KOPT-K1 (cell line): ENCODE measurements around the gene C10orf90.

Experiments
- H3K27ac ChIP-seq: fragments of 200-600 bp; sonication (generic); 2 replicates; pipeline ENCODE4 v1.5.1; 2016; ENCODE audit warnings: antibody characterized with exemption, mild to moderate bottlenecking, low read depth, low read length; ENCODE audit not compliant: poor library complexity, severe bottlenecking
- H3K36me3 ChIP-seq: fragments of 200-600 bp; sonication (generic); 2 replicates; pipeline ENCODE4 v1.5.1; 2017; ENCODE audit warnings: antibody characterized with exemption, mild to moderate bottlenecking, low read length, moderate library complexity; ENCODE audit not compliant: insufficient read depth
- H3K9me3 ChIP-seq: fragments of 200-600 bp; sonication (generic); 2 replicates; pipeline ENCODE4 v1.5.1; 2017; ENCODE audit warnings: antibody characterized with exemption, low read length, mild to moderate bottlenecking; ENCODE audit not compliant: insufficient read depth, poor library complexity, severe bottlenecking

The C10orf90 gene

GRCh38 chr10:126475074-126475691, 195.3 kb downstream of the C10orf90 start:
- H3K36me3 ChIP-seq = no peaks in the 10 kb centered on the region
- no peaks in the 10 kb centered on the region for H3K9me3 ChIP-seq
- no peak overlapping the region for H3K27ac ChIP-seq

- Histone ChIP-seq H3K36me3 (no peaks in the 10 kb centered on the region), H3K9me3 (no peaks in the 10 kb centered on the region), H3K27ac (no peak overlapping the region)
Measured at GRCh38 chr10:126474031-126474430, 196.5 kb downstream of the C10orf90 start.

- Histone ChIP-seq H3K27ac (no peak overlapping the region), H3K9me3 (no peaks in the 10 kb centered on the region), H3K36me3 (no peaks in the 10 kb centered on the region)
Measured at GRCh38 chr10:126470991-126471390, 199.5 kb downstream of the C10orf90 start.

- no peaks in the 10 kb centered on the region for H3K9me3 ChIP-seq
- H3K27ac ChIP-seq = no peak overlapping the region
- H3K36me3 ChIP-seq = no peaks in the 10 kb centered on the region
Measured at GRCh38 chr10:126469692-126470091, 200.8 kb downstream of the C10orf90 start.

GRCh38 chr10:126468876-126469643, 201.4 kb downstream of the C10orf90 start:
- H3K36me3 ChIP-seq = no peaks in the 10 kb centered on the region
- H3K27ac ChIP-seq = no peak overlapping the region
- no peaks in the 10 kb centered on the region for H3K9me3 ChIP-seq

- Histone ChIP-seq H3K9me3 (no peaks in the 10 kb centered on the region), H3K27ac (no peak overlapping the region), H3K36me3 (no peaks in the 10 kb centered on the region)
Measured at GRCh38 chr10:126468467-126468866, 202.0 kb downstream of the C10orf90 start.

- no peaks in the 10 kb centered on the region for H3K36me3 ChIP-seq
- no peak overlapping the region for H3K27ac ChIP-seq
- no peaks in the 10 kb centered on the region for H3K9me3 ChIP-seq
Measured at GRCh38 chr10:126465771-126466170, 204.7 kb downstream of the C10orf90 start.

GRCh38 chr10:126463286-126463685, 207.2 kb downstream of the C10orf90 start:
- H3K9me3 ChIP-seq = no peaks in the 10 kb centered on the region
- H3K27ac ChIP-seq = no peak overlapping the region

GRCh38 chr10:126461289-126461940, 209.1 kb downstream of the C10orf90 start:
- no peak overlapping the region for H3K27ac ChIP-seq
- H3K9me3 ChIP-seq = no peaks in the 10 kb centered on the region
- H3K36me3 ChIP-seq = no peaks in the 10 kb centered on the region

More at GRCh38 chr10:126463286-126463685, 207.2 kb downstream of the C10orf90 start:
- no peaks in the 10 kb centered on the region for H3K36me3 ChIP-seq

- H3K27ac ChIP-seq = no peak overlapping the region
- no peaks in the 10 kb centered on the region for H3K36me3 ChIP-seq
- no peaks in the 10 kb centered on the region for H3K9me3 ChIP-seq
Measured at GRCh38 chr10:126459878-126460481, 210.5 kb downstream of the C10orf90 start.

GRCh38 chr10:126459032-126459831, 211.3 kb downstream of the C10orf90 start:
- no peak overlapping the region for H3K27ac ChIP-seq
- no peaks in the 10 kb centered on the region for H3K36me3 ChIP-seq

GRCh38 chr10:126458466-126458865, 212.0 kb downstream of the C10orf90 start:
- H3K36me3 ChIP-seq = no peaks in the 10 kb centered on the region
- H3K9me3 ChIP-seq = no peaks in the 10 kb centered on the region
- no peak overlapping the region for H3K27ac ChIP-seq

More at GRCh38 chr10:126459032-126459831, 211.3 kb downstream of the C10orf90 start:
- no peaks in the 10 kb centered on the region for H3K9me3 ChIP-seq

GRCh38 chr10:126456632-126457031, 213.9 kb downstream of the C10orf90 start:
- H3K36me3 ChIP-seq = no peaks in the 10 kb centered on the region
- H3K9me3 ChIP-seq = no peaks in the 10 kb centered on the region
- H3K27ac ChIP-seq = no peak overlapping the region

- Histone ChIP-seq H3K27ac (no peak overlapping the region), H3K36me3 (no peaks in the 10 kb centered on the region), H3K9me3 (no peaks in the 10 kb centered on the region)
Measured at GRCh38 chr10:126455766-126456405, 214.6 kb downstream of the C10orf90 start.
